Measurements from ENCODE around the gene TBRG4. TPM values are rescaled to one million over a fixed set of nuclear protein-coding genes. Genes with fewer than 3 reads are reported as not detected.

Gene TBRG4
- total RNA-seq, 1 experiment from 2014 or later = 137 TPM

GRCh38 chr7:45150199-45150598 lies 38.7 kb upstream of the TBRG4 start:
- no peak for DNase-seq
- H3K9me3 ChIP-seq (replicated peaks) = no peaks in the 10 kb centered on the region
- no peaks in the 10 kb centered on the region for H3K36me3 ChIP-seq
- no peak overlapping the region for H3K4me3 ChIP-seq
- no peak overlapping the region for H3K27ac ChIP-seq
- peaks cover 16% of the 10 kb centered on the region for H3K27me3 ChIP-seq
- H3K4me1 ChIP-seq = no peaks in the 10 kb centered on the region

DNA sequence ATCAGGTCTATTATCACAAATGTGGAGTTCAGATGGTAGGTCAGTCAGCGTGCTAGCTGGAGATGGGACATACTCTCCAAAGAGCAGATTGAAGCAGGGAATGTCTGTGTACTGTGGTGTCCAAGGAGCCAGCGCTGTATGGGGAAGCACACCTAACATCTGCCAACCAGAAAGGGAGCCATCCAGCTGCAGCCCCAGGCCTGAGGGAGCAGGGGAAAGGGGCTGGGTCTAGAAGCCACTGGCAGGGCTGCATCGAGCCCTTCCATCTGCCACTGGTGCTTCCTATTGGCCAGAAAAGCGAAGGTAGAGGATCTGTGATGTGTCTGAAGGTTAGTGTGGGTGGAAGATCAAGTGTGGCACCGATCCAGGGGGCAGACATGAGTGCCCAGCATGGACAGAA lies 38.1 kb upstream of the TBRG4 start:
- H3K36me3 ChIP-seq = no peaks in the 10 kb centered on the region
- H3K27ac ChIP-seq = no peak overlapping the region
- no peak overlapping the region for H3K4me3 ChIP-seq
- no peaks in the 10 kb centered on the region for H3K4me1 ChIP-seq
- no peaks in the 10 kb centered on the region for H3K9me3 ChIP-seq (replicated peaks)
- DNase-seq = no peak
- peaks cover 16% of the 10 kb centered on the region for H3K27me3 ChIP-seq

- no peaks in the 10 kb centered on the region for H3K4me1 ChIP-seq
- no peak overlapping the region for H3K27ac ChIP-seq
- no peaks in the 10 kb centered on the region for H3K9me3 ChIP-seq (replicated peaks)
- peaks cover 16% of the 10 kb centered on the region for H3K27me3 ChIP-seq
- no peak for DNase-seq
- H3K36me3 ChIP-seq = no peaks in the 10 kb centered on the region
- no peak overlapping the region for H3K4me3 ChIP-seq
These were observed 37.1 kb upstream of the TBRG4 start for GRCh38 chr7:45148653-45148973.

DNA sequence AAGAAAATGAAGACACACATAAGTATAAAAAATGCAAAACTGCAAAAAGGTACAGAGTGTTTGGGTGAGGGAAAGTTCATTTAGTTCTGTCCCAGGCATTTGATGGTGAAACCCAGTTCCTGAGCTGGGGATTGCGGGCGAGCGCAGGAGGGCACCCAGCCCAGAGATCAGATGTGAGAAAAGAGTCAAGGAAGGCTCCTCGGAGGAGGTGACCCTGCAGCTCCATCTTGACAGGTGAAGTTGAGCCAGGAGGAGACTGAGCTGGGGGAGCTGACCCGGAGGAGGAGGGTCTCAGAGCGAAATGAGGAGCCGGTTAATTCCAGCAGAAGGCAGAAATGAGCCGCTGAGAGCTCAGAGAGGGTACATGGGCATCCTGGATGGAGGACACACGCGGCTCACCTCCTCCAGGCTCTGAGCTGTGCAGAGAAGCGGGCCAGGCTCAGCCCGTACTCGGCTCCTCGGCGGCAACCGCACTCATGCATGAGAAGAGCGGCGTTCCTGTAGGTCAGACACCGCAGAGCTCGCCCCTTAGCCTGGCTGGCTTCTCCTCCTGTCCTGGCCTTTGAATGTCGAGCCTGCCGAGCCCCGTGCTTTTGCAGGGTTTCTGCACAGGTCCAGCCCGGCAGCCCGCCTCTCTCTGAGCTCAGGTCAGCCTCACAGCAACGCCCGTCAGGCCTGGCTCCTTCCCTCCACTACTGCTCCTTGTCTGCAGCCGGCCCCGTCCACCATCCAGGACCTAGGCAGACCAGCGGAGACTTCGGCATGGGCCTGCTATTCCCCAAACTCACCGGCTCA lies 36.6 kb upstream of the TBRG4 start:
- H3K4me3 ChIP-seq = no peak overlapping the region
- H3K27me3 ChIP-seq = peaks cover 16% of the 10 kb centered on the region
- no peak overlapping the region for H3K27ac ChIP-seq
- no peak for DNase-seq
- H3K4me1 ChIP-seq = no peaks in the 10 kb centered on the region
- no peaks in the 10 kb centered on the region for H3K36me3 ChIP-seq
- no peaks in the 10 kb centered on the region for H3K9me3 ChIP-seq (replicated peaks)

- H3K36me3 ChIP-seq = no peaks in the 10 kb centered on the region
- H3K4me1 ChIP-seq = no peaks in the 10 kb centered on the region
- DNase-seq = no peak
- no peak overlapping the region for H3K4me3 ChIP-seq
- H3K9me3 ChIP-seq (replicated peaks) = no peaks in the 10 kb centered on the region
- no peak overlapping the region for H3K27ac ChIP-seq
- H3K27me3 ChIP-seq = peaks cover 16% of the 10 kb centered on the region
These were observed 35.3 kb upstream of the TBRG4 start for GRCh38 chr7:45146531-45147379.

GRCh38 chr7:45145881-45146280 lies 34.4 kb upstream of the TBRG4 start:
- H3K4me1 ChIP-seq = no peaks in the 10 kb centered on the region
- no peak overlapping the region for H3K4me3 ChIP-seq
- no peaks in the 10 kb centered on the region for H3K36me3 ChIP-seq
- H3K9me3 ChIP-seq (replicated peaks) = no peaks in the 10 kb centered on the region
- no peak overlapping the region for H3K27ac ChIP-seq
- DNase-seq = no peak
- peaks cover 16% of the 10 kb centered on the region for H3K27me3 ChIP-seq

GRCh38 chr7:45143616-45144015 lies 32.1 kb upstream of the TBRG4 start:
- no peaks in the 10 kb centered on the region for H3K4me1 ChIP-seq
- DNase-seq = no peak

GRCh38 chr7:45140827-45141226 lies 29.3 kb upstream of the TBRG4 start:
- no peaks in the 10 kb centered on the region for H3K36me3 ChIP-seq
- H3K9me3 ChIP-seq (replicated peaks) = no peaks in the 10 kb centered on the region
- H3K4me1 ChIP-seq = no peaks in the 10 kb centered on the region
- H3K27ac ChIP-seq = no peak overlapping the region
- DNase-seq = no peak
- no peak overlapping the region for H3K4me3 ChIP-seq
- H3K27me3 ChIP-seq = no peaks in the 10 kb centered on the region

More at GRCh38 chr7:45143616-45144015, 32.1 kb upstream of the TBRG4 start:
- Histone ChIP-seq H3K9me3 (replicated peaks) (no peaks in the 10 kb centered on the region), H3K27me3 (peaks cover 13% of the 10 kb centered on the region), H3K27ac (no peak overlapping the region), H3K4me3 (no peak overlapping the region), H3K36me3 (no peaks in the 10 kb centered on the region)

GRCh38 chr7:45138433-45139267 lies 27.2 kb upstream of the TBRG4 start:
- no peaks in the 10 kb centered on the region for H3K4me1 ChIP-seq
- no peak overlapping the region for H3K4me3 ChIP-seq
- H3K9me3 ChIP-seq (replicated peaks) = no peaks in the 10 kb centered on the region
- no peak overlapping the region for H3K27ac ChIP-seq
- no peaks in the 10 kb centered on the region for H3K27me3 ChIP-seq
- H3K36me3 ChIP-seq = no peaks in the 10 kb centered on the region
- no peak for DNase-seq

DNA sequence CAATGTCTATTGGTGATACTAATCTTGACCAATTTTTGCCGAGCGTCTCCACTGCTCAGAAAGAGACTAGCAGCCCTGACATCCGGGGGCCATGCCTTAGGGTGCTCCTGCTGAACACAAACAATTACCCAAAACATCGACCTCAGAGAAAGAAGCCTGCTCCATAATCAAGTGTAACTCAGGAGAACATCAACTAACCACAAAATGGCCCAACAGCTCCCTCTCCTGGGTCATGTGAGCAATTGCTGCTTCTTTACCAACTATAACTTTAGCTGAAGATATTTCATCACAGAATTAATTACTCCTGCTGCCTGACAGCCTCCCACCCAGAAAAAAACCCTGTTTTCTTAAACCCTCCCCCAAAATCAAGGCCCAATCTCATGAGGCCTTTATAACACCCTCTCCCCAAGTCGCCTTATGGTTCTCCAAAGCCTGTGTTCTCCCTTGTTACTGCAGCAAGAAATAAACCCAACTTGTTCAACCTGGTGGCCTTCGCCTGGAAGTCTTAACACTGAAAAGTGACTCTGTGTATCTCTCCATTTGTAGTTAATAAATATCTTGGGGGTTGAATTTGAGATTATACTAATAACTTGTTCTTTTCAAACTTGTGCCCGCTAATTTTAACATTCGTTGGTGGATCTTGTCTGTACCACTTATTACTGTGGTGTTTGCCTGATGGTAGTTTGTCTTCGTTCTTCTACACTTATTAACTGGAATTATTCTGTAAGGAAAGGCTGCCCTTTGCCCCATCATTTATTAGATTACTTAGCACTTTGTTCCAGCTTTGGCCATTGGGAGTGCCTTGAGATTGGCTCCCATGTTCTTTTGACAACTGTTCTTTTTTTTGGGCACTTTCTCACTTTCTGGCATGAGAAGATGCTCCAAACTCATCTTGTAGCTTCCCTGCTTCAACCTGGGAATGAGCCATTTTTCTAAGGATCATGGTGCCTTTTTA lies 24.9 kb upstream of the TBRG4 start:
- H3K9me3 ChIP-seq (replicated peaks) = no peaks in the 10 kb centered on the region
- H3K36me3 ChIP-seq = no peaks in the 10 kb centered on the region
- no peak overlapping the region for H3K4me3 ChIP-seq
- H3K4me1 ChIP-seq = no peaks in the 10 kb centered on the region
- H3K27me3 ChIP-seq = no peaks in the 10 kb centered on the region; the same call in 1 of the 2 replicates
- DNase-seq = peak; percentile 53 to 91
- H3K27ac ChIP-seq = no peak overlapping the region

DNA sequence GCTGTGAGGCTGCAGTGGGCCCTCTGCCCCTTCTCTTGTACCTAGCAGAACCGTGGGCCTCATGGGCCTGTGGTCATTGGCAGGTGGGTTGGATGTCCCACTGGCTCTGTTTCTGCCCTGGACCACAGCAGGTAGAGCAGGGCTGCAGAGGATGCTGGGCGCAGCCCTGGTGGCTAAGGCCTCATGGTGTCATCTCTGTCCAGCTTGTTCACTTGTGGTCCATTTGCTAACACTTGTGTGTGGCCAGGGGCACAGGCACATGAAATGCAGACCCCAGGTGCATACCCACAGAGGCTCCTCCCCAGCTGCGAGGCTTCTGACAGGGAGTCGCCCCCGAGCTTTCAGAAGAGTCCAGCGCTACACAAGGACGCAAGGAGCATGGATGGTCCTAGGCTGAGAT lies 22.4 kb upstream of the TBRG4 start:
- no peaks in the 10 kb centered on the region for H3K4me1 ChIP-seq
- no peaks in the 10 kb centered on the region for H3K9me3 ChIP-seq (replicated peaks)
- no peak for DNase-seq
- H3K4me3 ChIP-seq = no peak overlapping the region
- no peaks in the 10 kb centered on the region for H3K36me3 ChIP-seq
- H3K27ac ChIP-seq = no peak overlapping the region
- peaks cover 14% of the 10 kb centered on the region for H3K27me3 ChIP-seq

DNA sequence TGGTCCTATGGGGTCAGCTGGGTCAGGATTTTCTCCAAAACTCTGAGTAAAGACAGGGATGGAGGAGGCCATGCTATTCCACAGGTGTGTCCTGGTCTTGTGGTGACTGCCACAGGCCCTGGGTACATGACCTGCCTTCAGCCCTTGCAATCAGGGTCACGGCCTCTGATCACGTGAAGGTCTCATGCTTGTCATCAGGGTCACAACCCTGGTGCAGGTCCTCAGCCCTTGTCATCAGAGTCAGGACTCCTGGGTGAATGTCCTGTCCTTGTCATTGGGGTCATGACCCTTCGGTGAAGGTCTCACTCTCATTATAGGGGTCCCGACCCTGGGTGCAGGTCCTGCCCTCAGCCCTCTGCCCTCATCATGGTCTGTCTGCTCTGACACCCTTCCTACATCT lies 21.9 kb upstream of the TBRG4 start:
- Histone ChIP-seq H3K4me3 (no peak overlapping the region), H3K27ac (no peak overlapping the region), H3K36me3 (no peaks in the 10 kb centered on the region), H3K27me3 (peaks cover 14% of the 10 kb centered on the region), H3K9me3 (replicated peaks) (no peaks in the 10 kb centered on the region), H3K4me1 (no peaks in the 10 kb centered on the region)
- DNase-seq = no peak

DNA sequence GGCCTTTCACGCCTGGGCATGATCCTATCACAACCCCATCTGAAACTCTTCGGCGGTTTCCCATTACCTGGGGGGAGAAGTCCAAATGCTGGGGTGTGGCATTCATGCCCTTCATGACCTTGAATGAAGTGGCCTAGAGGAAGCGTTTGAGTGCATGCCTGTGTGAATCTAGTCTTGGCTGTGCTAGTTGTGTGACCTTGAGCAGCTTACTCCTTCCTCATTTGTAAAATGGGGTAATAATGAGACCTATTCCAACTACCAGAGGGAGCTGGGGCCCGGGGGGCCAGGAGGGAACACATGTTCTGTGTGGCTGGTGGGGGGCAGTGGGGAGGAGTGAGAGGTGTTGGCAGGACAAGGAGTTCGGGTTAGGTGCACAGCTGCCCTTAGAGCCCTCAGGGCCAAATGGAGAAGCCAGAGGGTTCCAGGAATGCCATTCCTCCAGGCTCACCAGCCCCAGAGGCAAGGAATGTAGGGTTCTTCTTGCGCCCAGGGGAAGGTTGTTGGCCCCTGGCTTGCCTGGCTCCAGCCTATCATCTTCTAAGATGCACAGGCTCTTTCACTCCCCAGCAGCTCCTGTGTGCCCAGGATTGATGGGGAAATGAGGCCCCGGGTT lies 21.3 kb upstream of the TBRG4 start:
- Histone ChIP-seq H3K27ac (no peak overlapping the region), H3K27me3 (peaks cover 14% of the 10 kb centered on the region), H3K9me3 (replicated peaks) (no peaks in the 10 kb centered on the region), H3K4me3 (no peak overlapping the region), H3K4me1 (no peaks in the 10 kb centered on the region), H3K36me3 (no peaks in the 10 kb centered on the region)
- DNase-seq = no peak

GRCh38 chr7:45131891-45132290 lies 20.4 kb upstream of the TBRG4 start:
- Histone ChIP-seq H3K27me3 (peaks cover 14% of the 10 kb centered on the region), H3K4me1 (no peaks in the 10 kb centered on the region), H3K4me3 (no peak overlapping the region), H3K36me3 (no peaks in the 10 kb centered on the region), H3K27ac (no peak overlapping the region), H3K9me3 (replicated peaks) (no peaks in the 10 kb centered on the region)
- no peak for DNase-seq

All from SJCRH30 (cell line).